WI38 (cell line): ENCODE measurements around the gene SMDT1.

ENCODE experiments used
- H3K4me3 ChIP-seq: 2 replicates; pipeline ENCODE4 v1.5.1; 2011; ENCODE audit warnings: low read depth, mild to moderate bottlenecking, control low read depth, low read length
- CTCF ChIP-seq: IDR thresholded peaks from 2 replicates; pipeline ENCODE4 v1.5.1; 2012; ENCODE audit warnings: low read depth, mild to moderate bottlenecking, control low read depth, low read length

SMDT1 gene

GRCh38 chr22:42078469-42079318, 806 bp upstream of the SMDT1 start:
- H3K4me3 ChIP-seq = peak overlapping the region; percentile 68
- no peak for TF ChIP-seq CTCF

- H3K4me3 ChIP-seq = peak overlapping the region; percentile 68
- TF ChIP-seq CTCF = no peak
Observed at GRCh38 chr22:42080287-42080686, 787 bp downstream of the SMDT1 start.

- no peak for TF ChIP-seq CTCF
- H3K4me3 ChIP-seq = no peak overlapping the region
Observed at GRCh38 chr22:42083119-42083518, 3.6 kb downstream of the SMDT1 start.

GRCh38 chr22:42084874-42085273, 5.4 kb downstream of the SMDT1 start:
- no peak overlapping the region for H3K4me3 ChIP-seq
- TF ChIP-seq CTCF = no peak

GRCh38 chr22:42086051-42086450, 6.6 kb downstream of the SMDT1 start:
- no peak for TF ChIP-seq CTCF
- no peak overlapping the region for H3K4me3 ChIP-seq

GRCh38 chr22:42090596-42091454, 11.3 kb downstream of the SMDT1 start, which contains the start of gene NDUFA6:
Gene NDUFA6, minus strand, starts transcription at chr22:42090772. Its CDS starts 28 bp downstream, at chr22:42090744.
- peak; percentile 86 for TF ChIP-seq CTCF
- peak within 1 kb of the TSS; percentile 88 for H3K4me3 ChIP-seq

- H3K4me3 ChIP-seq = peak overlapping the region; percentile 88
- TF ChIP-seq CTCF = no peak
Observed at GRCh38 chr22:42091455-42091782, 11.9 kb downstream of the SMDT1 start.
